Measurements from ENCODE around the gene SYNE3.

- no peak for TF ChIP-seq CTCF (IDR thresholded peaks at IDR 0.05; ENCODE audit: insufficient read depth, low read length)
- no peak for TF ChIP-seq SPI1 (IDR thresholded peaks at IDR 0.05; ENCODE audit: borderline replicate concordance, low read depth)
- TF ChIP-seq POLR2AphosphoS5 (IDR thresholded peaks at IDR 0.05; ENCODE audit: low read depth) = no peak
Measured at GRCh38 chr14:95547626-95548327, 31.3 kb upstream of the SYNE3 start.

Data from HL-60 (cell line).